Endothelial cell of umbilical vein (primary cell): Measurements from ENCODE around the gene RAD9A. TPM values are rescaled to one million over a fixed set of nuclear protein-coding genes. Genes with fewer than 3 reads are reported as not detected.

Experiments
- BruUV-seq: library from RNA; stranded (reverse); fragments of 400-500 nt; replicated peaks from 2 replicates; lab custom pipeline; 2021; lab: Mats Ljungman, UMichigan
- CTCF ChIA-PET: fragments of 300-600, 350-600 bp; sonication (Branson Sonifier 250); formaldehyde crosslinking; loops from one replicate; lab custom pipeline; 2021; ENCODE audit warnings: antibody characterized with exemption, inconsistent platforms; lab: Charles Lee
- POLR2A ChIA-PET: fragments of 300-600, 350-600 bp; sonication (Branson Sonifier 250); formaldehyde crosslinking; loops from one replicate; lab custom pipeline; 2021; ENCODE audit warnings: antibody characterized with exemption, inconsistent platforms; lab: Charles Lee
- DNase-seq: peaks from one replicate; pipeline ENCODE4 v3.0.0-alpha.2; 2011; ENCODE audit warnings: low read depth, low spot score
- FAIRE-seq: peaks from 2 replicates; lab custom pipeline; 2011; peaks lifted over from hg19 to GRCh38; lab: Jason Lieb, UNC
- H2AFZ ChIP-seq: 2 replicates; pipeline ENCODE4 v1.6.0; 2012; ENCODE audit warnings: low read depth, low read length, control low read depth, inconsistent platforms
- H3K27ac ChIP-seq: 2 replicates; pipeline ENCODE4 v1.5.1; 2011; ENCODE audit warnings: low read depth, mild to moderate bottlenecking, control low read depth, low read length, moderate library complexity; ENCODE audit not compliant: insufficient read depth
- H3K27me3 ChIP-seq, 2 experiments: 2 replicates each; pipeline versions ENCODE4 v1.6.0 to v1.6.1; 2011; ENCODE audit warnings: low read length in 2 of 2, mixed read lengths in 1 of 2; ENCODE audit not compliant: control insufficient read depth in 2 of 2, insufficient read depth in 2 of 2
- H3K36me3 ChIP-seq, 2 experiments: 2 replicates in 1 of 2; 3 replicates in 1 of 2; pipeline ENCODE4 v1.5.1; 2011; ENCODE audit warnings: low read length in 2 of 2, mild to moderate bottlenecking in 1 of 2, moderate library complexity in 1 of 2; ENCODE audit not compliant: control insufficient read depth in 2 of 2, insufficient read depth in 2 of 2; ENCODE audit errors: extremely low read depth in 1 of 2
- H3K4me1 ChIP-seq: 3 replicates; pipeline ENCODE4 v1.5.1; 2011; ENCODE audit warnings: mild to moderate bottlenecking, low read length; ENCODE audit not compliant: control insufficient read depth, insufficient read depth; ENCODE audit errors: extremely low read depth
- H3K4me2 ChIP-seq: 2 replicates; pipeline ENCODE4 v1.6.1; 2011; ENCODE audit warnings: low read length, control low read depth, mixed read lengths; ENCODE audit not compliant: insufficient read depth
- H3K4me3 ChIP-seq, 3 experiments: fragments of 200-600 bp in 1 of 3; sonication (generic), shearing (Covaris generic) in 1 of 3; replicated peaks in 1 of 3; 2 replicates each; pipeline ENCODE4 v1.5.1; 2011 to 2016; ENCODE audit warnings: control low read depth in 3 of 3, low read length in 3 of 3, mild to moderate bottlenecking in 2 of 3, inconsistent platforms in 1 of 3, low read depth in 1 of 3, moderate library complexity in 1 of 3; ENCODE audit not compliant: insufficient read depth in 1 of 3
- H3K79me2 ChIP-seq: 2 replicates; pipeline ENCODE4 v1.6.0; 2012; ENCODE audit warnings: low read length, inconsistent platforms; ENCODE audit not compliant: control insufficient read depth, insufficient read depth
- H3K9ac ChIP-seq: replicated peaks from 2 replicates; pipeline ENCODE3; 2011; ENCODE audit warnings: low read length, control low read depth; ENCODE audit not compliant: insufficient read depth; ENCODE audit errors: extremely low read depth
- H3K9me1 ChIP-seq: replicated peaks from 3 replicates; pipeline ENCODE4 v1.6.0; 2011; ENCODE audit warnings: mild to moderate bottlenecking, low read length; ENCODE audit not compliant: control insufficient read depth, insufficient read depth; ENCODE audit errors: extremely low read depth
- H3K9me3 ChIP-seq: replicated peaks from 2 replicates; pipeline ENCODE4 v1.5.1; 2012; ENCODE audit warnings: low read length, inconsistent platforms; ENCODE audit not compliant: control insufficient read depth, insufficient read depth
- H4K20me1 ChIP-seq: replicated peaks from 2 replicates; pipeline ENCODE3; 2011; ENCODE audit warnings: mild to moderate bottlenecking, low read length; ENCODE audit not compliant: control insufficient read depth, insufficient read depth; ENCODE audit errors: extremely low read depth
- CTCF ChIP-seq, 2 donors: IDR thresholded peaks; 1 replicate in 1 of 2; 2 replicates in 1 of 2; pipeline ENCODE4 v1.5.1; 2011; ENCODE audit warnings: low read length in 2 of 2, mild to moderate bottlenecking in 2 of 2, moderate library complexity in 2 of 2, control low read depth in 1 of 2, inconsistent platforms in 1 of 2, low read depth in 1 of 2; ENCODE audit not compliant: insufficient read depth in 1 of 2; ENCODE audit errors: extremely low read depth in 1 of 2
- FOS ChIP-seq: IDR thresholded peaks from 2 replicates; pipeline ENCODE4 v1.6.1; 2011; ENCODE audit warnings: mild to moderate bottlenecking, low read length, moderate library complexity, borderline replicate concordance; ENCODE audit not compliant: insufficient read depth
- GATA2 ChIP-seq: IDR thresholded peaks from 2 replicates; pipeline ENCODE4 v1.7.0; 2011; ENCODE audit warnings: low read depth, mild to moderate bottlenecking, moderate library complexity, mixed read lengths, low read length; ENCODE audit not compliant: insufficient read length, insufficient read depth
- JUN ChIP-seq: IDR thresholded peaks from 2 replicates; pipeline ENCODE4 v1.6.1; 2011; ENCODE audit warnings: borderline replicate concordance, low read depth; ENCODE audit not compliant: insufficient read length, insufficient read depth
- MAX ChIP-seq: IDR thresholded peaks from 2 replicates; pipeline ENCODE4 v1.6.1; 2011; ENCODE audit not compliant: insufficient read depth, insufficient read length
- MYC ChIP-seq: IDR thresholded peaks from one replicate; pipeline ENCODE4 v1.6.1; 2011; ENCODE audit warnings: mild to moderate bottlenecking, low read depth, low read length
- POLR2A ChIP-seq: IDR thresholded peaks from 2 replicates; pipeline ENCODE4 v1.6.1; 2012; ENCODE audit warnings: low read depth, mild to moderate bottlenecking, control low read depth, low read length
- POLR2AphosphoS5 ChIP-seq: IDR thresholded peaks from 2 replicates; pipeline ENCODE4 v1.6.1; 2012; ENCODE audit warnings: low read depth, mild to moderate bottlenecking, control low read depth, low read length, moderate library complexity; ENCODE audit not compliant: insufficient read depth
- dilution Hi-C: fragments of 300-500 bp; cut with MboI; formaldehyde crosslinking; loops from one replicate; pipeline ENCODE4 v1.15.0; 2019; ENCODE audit warnings: low sequenced_read_pairs; ENCODE audit not compliant: extremely low pct_ligation_motif_present
- intact Hi-C: fragments of 100-400 bp; cut with micrococcal nuclease; formaldehyde crosslinking; loops from one replicate; pipeline ENCODE4 v1.10.0; 2022
- polyA plus RNA-seq, 4 experiments: library from polyadenylated mRNA; depleted of rRNA in 3 of 4; stranded (reverse) in 3 of 4; unstranded in 1 of 4; fragments of >200 nt; gene quantifications; 2 replicates each; pipeline versions ENCODE4 v1.2.1 to v1.2.3, GENCODE V29; 2011 to 2012; ENCODE audit warnings: missing spikeins in 1 of 4
- total RNA-seq: library from RNA; stranded (reverse); gene quantifications from 2 replicates; pipeline ENCODE4 v1.2.3, GENCODE V29; 2021

Gene RAD9A
- total and polyA plus RNA-seq, 2 donors (not counting 3 experiments of a cell fraction or from before 2014, with no cell fraction given) = 18.4 to 22.2 TPM

- Histone ChIP-seq H2AFZ (no peak overlapping the region), H3K9me1 (no peaks in the 10 kb centered on the region), H3K27me3 (peaks cover 0 to 3% of the 10 kb centered on the region in 2 experiments), H3K36me3 (no peaks in the 10 kb centered on the region), H3K9me3 (no peaks in the 10 kb centered on the region), H3K9ac (no peak overlapping the region), H3K4me2 (no peak overlapping the region), H3K4me3 (no peak overlapping the region), H3K4me1 (peaks cover 25% of the 10 kb centered on the region), H3K79me2 (peaks cover 14% of the 10 kb centered on the region), H4K20me1 (no peaks in the 10 kb centered on the region), H3K27ac (no peak overlapping the region)
- no peak for TF ChIP-seq JUN
- TF ChIP-seq FOS = no peak
- no peak for TF ChIP-seq POLR2AphosphoS5
- TF ChIP-seq MYC = no peak
- POLR2A ChIA-PET = interaction anchor here (0.7 to 0.8 kb wide), 2 partner anchors 18 to 208 kb away, joined by 4 to 12 read pairs; no protein-coding TSS in a partner anchor
- DNase-seq (no peak), FAIRE-seq (no peak)
- CTCF ChIA-PET = interaction anchor here (0.7 to 19.7 kb wide), 4 partner anchors 17 to 208 kb away, joined by 4 to 1051 read pairs (median 38); partner anchors contain the start of genes GSTP1, POLD4 and RAD9A
- dilution Hi-C loops = no loop called here
- no TSS peak for BruUV-seq
- intact Hi-C loops = no loop called here
Measured at GRCh38 chr11:67375320-67376055, 16.3 kb upstream of the RAD9A start.

- H3K9me3 ChIP-seq = no peaks in the 10 kb centered on the region
- no peaks in the 10 kb centered on the region for H3K36me3 ChIP-seq
- H3K9me1 ChIP-seq = no peaks in the 10 kb centered on the region
- intact Hi-C loops (no loop called here), dilution Hi-C loops (no loop called here)
- peaks cover 0 to 3% of the 10 kb centered on the region in 2 experiments for H3K27me3 ChIP-seq
- BruUV-seq = no TSS peak
- H4K20me1 ChIP-seq = no peaks in the 10 kb centered on the region
- no peak for FAIRE-seq
- no peak for TF ChIP-seq MAX
- TF ChIP-seq CTCF (IDR thresholded peaks at IDR 0.05; ENCODE audit: extremely low read depth in 1 of 2, insufficient read depth in 1 of 2, low read depth in 1 of 2, low read length in 2 of 2) = no peak
- TF ChIP-seq MYC = no peak
- TF ChIP-seq GATA2 = no peak
- TF ChIP-seq JUN = no peak
- TF ChIP-seq POLR2A = no peak
- H3K79me2 ChIP-seq = peaks cover 10% of the 10 kb centered on the region
- no peak overlapping the region for H3K4me3 ChIP-seq
- POLR2A ChIA-PET = no interaction called here
- no peak overlapping the region for H3K9ac ChIP-seq
- H3K4me2 ChIP-seq = no peak overlapping the region
- no peak overlapping the region for H2AFZ ChIP-seq
- DNase-seq = no peak
- peaks cover 17% of the 10 kb centered on the region for H3K4me1 ChIP-seq
- no peak overlapping the region for H3K27ac ChIP-seq
- CTCF ChIA-PET = interaction anchor here (0.7 to 19.7 kb wide), 6 partner anchors 11 to 30 kb away, joined by 3 to 1051 read pairs (median 7); partner anchors contain the start of genes POLD4, PPP1CA and RAD9A
Measured at GRCh38 chr11:67376063-67376820, 15.5 kb upstream of the RAD9A start.
